ENCODE measurements around the gene SLAIN2.
A peak's percentile ranks its signal among the peaks of the same experiment; 100 is the strongest.

SLAIN2 gene

DNA sequence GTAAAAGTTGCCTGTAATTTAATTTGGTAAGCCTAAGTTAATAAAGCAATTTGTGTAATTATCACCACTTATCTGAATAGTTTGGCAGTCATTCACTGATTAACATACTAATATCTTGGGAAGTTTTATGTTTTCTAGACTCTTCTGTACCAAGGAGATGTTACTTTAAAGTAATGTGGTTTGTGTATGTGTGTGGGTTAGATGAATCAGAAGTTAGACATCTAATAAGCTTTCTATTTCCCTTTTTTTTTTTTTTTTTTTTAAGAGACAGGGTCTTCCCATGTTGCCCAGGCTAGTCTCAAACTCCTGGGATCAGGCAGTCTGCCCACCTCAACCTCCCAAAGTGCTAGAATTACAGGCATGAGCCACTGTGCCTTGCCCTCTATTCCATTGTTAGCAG is 5.3 kb downstream of the SLAIN2 start:
- H3K9me3 ChIP-seq (ENCODE audit: control insufficient read depth, insufficient read depth, low read depth, low read length): no peaks in the 10 kb centered on the region
- H3K4me1 ChIP-seq (ENCODE audit: control insufficient read depth, insufficient read depth, low read length): peaks cover 26% of the 10 kb centered on the region
- no peak overlapping the region for H3K9ac ChIP-seq (ENCODE audit: low read length)
- H3K4me3 ChIP-seq (ENCODE audit: low read depth, low read length): no peak overlapping the region
- no peaks in the 10 kb centered on the region; the same call in 1 of the 2 replicates for H3K36me3 ChIP-seq (ENCODE audit: control insufficient read depth, insufficient read depth, low read length)
- no peaks in the 10 kb centered on the region for H3K27me3 ChIP-seq (ENCODE audit: control insufficient read depth, insufficient read depth, low read length)
- H3K27ac ChIP-seq (ENCODE audit: low read depth, low read length): no peak overlapping the region

DNA sequence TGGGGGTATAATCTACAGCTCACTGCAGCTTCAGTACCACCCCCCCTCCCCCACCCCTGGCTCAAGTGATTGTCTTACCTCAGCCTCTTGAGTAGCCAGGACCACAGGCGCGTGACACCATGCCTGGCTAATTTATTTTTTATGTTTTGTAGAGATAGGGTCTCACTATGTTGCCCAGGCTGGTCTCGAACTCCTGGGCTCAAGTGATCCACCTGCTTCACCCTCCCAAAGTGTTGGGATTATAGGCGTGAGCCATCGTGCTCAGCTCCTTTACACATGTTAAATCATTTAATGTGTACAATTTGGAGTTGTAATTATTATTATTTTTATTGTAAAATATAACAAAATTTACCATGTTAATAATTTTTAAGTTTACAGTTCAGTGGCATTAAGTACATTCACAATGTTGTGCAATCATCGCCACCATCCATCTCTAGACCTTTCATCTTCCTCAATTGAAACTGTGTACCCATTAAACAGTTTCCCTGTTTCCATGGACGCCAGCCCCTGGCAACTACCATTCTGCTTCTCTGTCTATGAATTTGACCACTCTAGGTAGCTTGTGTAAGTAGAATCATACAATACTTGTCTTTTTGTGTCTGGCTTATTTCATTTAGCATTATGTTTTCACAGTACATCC is 6.1 kb downstream of the SLAIN2 start:
- Histone ChIP-seq H3K4me3 (ENCODE audit: low read depth, low read length) (no peak overlapping the region), H3K9me3 (ENCODE audit: control insufficient read depth, insufficient read depth, low read depth, low read length) (no peaks in the 10 kb centered on the region), H3K9ac (ENCODE audit: low read length) (no peak overlapping the region), H3K27me3 (ENCODE audit: control insufficient read depth, insufficient read depth, low read length) (no peaks in the 10 kb centered on the region), H3K36me3 (ENCODE audit: control insufficient read depth, insufficient read depth, low read length) (no peaks in the 10 kb centered on the region; the same call in 1 of the 2 replicates), H3K4me1 (ENCODE audit: control insufficient read depth, insufficient read depth, low read length) (peaks cover 26% of the 10 kb centered on the region), H3K27ac (ENCODE audit: low read depth, low read length) (no peak overlapping the region)

DNA sequence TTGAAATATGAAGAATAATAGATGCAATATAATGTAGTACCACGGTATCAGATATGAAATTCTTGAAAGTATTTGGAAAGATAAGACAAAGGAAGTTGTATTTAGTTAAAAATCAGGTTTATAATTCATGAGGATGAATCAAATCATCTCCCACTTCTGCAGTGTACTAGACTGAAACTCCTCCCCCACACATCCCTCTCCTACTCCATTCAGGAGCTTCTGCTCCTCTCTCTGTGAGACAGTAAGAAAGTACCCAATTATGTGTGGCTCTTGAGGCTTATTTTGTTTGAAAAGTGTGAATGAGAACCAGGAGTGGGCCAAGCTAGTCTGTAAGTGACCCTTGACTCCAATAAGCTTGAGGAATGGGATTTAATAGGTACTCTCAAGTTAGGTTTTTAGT is 9.5 kb downstream of the SLAIN2 start:
- peaks cover 4% of the 10 kb centered on the region; the same call in 1 of the 2 replicates for H3K9me3 ChIP-seq (ENCODE audit: control insufficient read depth, insufficient read depth, low read depth, low read length)
- H3K27me3 ChIP-seq (ENCODE audit: control insufficient read depth, insufficient read depth, low read length): no peaks in the 10 kb centered on the region
- H3K9ac ChIP-seq (ENCODE audit: low read length): no peak overlapping the region
- no peak overlapping the region for H3K4me3 ChIP-seq (ENCODE audit: low read depth, low read length)
- no peaks in the 10 kb centered on the region; the same call in 1 of the 2 replicates for H3K36me3 ChIP-seq (ENCODE audit: control insufficient read depth, insufficient read depth, low read length)
- no peak overlapping the region for H3K27ac ChIP-seq (ENCODE audit: low read depth, low read length)
- H3K4me1 ChIP-seq (ENCODE audit: control insufficient read depth, insufficient read depth, low read length): peaks cover 6% of the 10 kb centered on the region; the same call in 1 of the 2 replicates

DNA sequence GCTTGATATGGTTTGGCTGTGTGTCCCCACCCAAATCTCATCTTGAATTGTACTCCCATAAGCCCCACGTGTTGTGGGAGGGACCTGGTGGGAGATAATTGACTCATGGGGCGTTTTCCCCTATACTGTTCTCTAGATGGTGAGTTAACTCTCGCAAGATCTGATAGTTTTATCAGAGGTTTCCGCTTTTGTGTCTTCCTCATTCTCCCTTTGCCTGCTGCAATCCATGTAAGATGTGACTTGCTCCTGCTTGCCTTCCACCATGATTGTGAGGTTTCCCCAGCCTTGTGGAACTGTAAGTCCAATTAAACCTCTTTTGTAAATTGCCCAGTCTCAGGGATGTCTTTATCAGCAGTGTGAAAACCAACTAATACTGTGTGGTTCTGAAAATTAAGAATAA is 11.5 kb downstream of the SLAIN2 start:
- no peaks in the 10 kb centered on the region for H3K27me3 ChIP-seq (ENCODE audit: control insufficient read depth, insufficient read depth, low read length)
- H3K4me3 ChIP-seq (ENCODE audit: low read depth, low read length): no peak overlapping the region
- no peak overlapping the region for H3K9ac ChIP-seq (ENCODE audit: low read length)
- no peak overlapping the region for H3K27ac ChIP-seq (ENCODE audit: low read depth, low read length)
- H3K9me3 ChIP-seq (ENCODE audit: control insufficient read depth, insufficient read depth, low read depth, low read length): peaks cover 4% of the 10 kb centered on the region; the same call in 1 of the 2 replicates
- no peaks in the 10 kb centered on the region; the same call in 1 of the 2 replicates for H3K36me3 ChIP-seq (ENCODE audit: control insufficient read depth, insufficient read depth, low read length)
- peaks cover 6% of the 10 kb centered on the region; the same call in 1 of the 2 replicates for H3K4me1 ChIP-seq (ENCODE audit: control insufficient read depth, insufficient read depth, low read length)

DNA sequence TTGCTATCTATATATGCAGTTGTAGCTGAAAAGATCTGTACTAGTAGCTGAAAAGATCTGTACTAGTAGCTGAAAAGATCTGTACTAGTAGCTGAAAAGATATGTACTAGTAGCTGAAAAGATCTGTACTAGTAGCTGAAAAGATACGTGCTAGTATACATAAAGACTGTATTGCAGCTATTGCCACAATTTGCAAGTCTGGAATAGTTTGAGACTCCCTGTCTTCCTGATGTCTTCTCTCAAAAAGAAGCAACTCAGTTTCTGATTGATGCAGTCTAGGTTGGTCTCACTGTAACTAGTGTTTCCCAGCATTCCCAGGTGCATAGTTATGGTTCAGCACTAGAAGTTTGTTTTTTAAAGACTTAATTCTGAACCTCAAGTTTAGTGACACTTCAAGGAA is 15.0 kb downstream of the SLAIN2 start:
- peaks cover 3% of the 10 kb centered on the region; the same call in 1 of the 2 replicates for H3K4me1 ChIP-seq (ENCODE audit: control insufficient read depth, insufficient read depth, low read length)
- no peak overlapping the region for H3K9ac ChIP-seq (ENCODE audit: low read length)
- no peaks in the 10 kb centered on the region for H3K27me3 ChIP-seq (ENCODE audit: control insufficient read depth, insufficient read depth, low read length)
- H3K9me3 ChIP-seq (ENCODE audit: control insufficient read depth, insufficient read depth, low read depth, low read length): peaks cover 7% of the 10 kb centered on the region; the same call in 1 of the 2 replicates
- H3K4me3 ChIP-seq (ENCODE audit: low read depth, low read length): no peak overlapping the region
- H3K27ac ChIP-seq (ENCODE audit: low read depth, low read length): no peak overlapping the region
- no peaks in the 10 kb centered on the region; the same call in 1 of the 2 replicates for H3K36me3 ChIP-seq (ENCODE audit: control insufficient read depth, insufficient read depth, low read length)

DNA sequence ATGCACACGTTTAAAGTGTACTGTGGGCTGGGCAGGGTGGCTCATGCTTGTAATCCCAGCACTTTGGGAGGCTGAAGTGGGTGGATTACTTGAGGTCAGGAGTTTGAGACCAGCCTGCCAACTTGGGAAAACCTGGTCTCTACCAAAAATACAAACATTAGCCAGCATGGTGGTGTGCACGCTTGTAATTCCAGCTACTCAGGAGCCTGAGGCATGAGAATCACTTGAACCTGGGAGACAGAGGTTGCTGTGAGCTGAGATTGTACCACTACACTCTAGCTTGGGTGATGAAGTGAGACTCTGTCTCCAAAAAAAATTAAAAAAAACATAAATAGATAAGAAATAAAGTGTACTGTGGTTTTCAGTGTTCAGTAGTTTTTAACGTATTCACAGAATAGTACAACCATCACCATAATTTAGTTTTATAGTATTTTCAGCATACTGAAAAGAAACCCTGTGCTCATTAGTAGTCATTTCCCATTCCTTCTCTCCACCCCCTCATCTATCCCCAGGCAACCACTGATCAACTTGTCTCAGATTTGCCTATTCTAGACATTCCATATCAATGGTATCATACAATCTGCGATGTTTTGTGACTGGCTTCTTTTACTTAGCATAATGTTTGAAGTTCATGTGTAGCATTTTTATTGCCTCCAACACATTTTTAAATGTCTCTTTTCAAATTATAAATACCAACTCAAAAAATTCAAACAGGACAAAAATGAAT is 19.1 kb downstream of the SLAIN2 start:
- Histone ChIP-seq H3K9ac (ENCODE audit: low read length) (no peak overlapping the region), H3K36me3 (ENCODE audit: control insufficient read depth, insufficient read depth, low read length) (no peaks in the 10 kb centered on the region), H3K27me3 (ENCODE audit: control insufficient read depth, insufficient read depth, low read length) (no peaks in the 10 kb centered on the region), H3K9me3 (ENCODE audit: control insufficient read depth, insufficient read depth, low read depth, low read length) (peaks cover 7% of the 10 kb centered on the region; the same call in 1 of the 2 replicates), H3K4me3 (ENCODE audit: low read depth, low read length) (no peak overlapping the region), H3K27ac (ENCODE audit: low read depth, low read length) (no peak overlapping the region), H3K4me1 (ENCODE audit: control insufficient read depth, insufficient read depth, low read length) (no peaks in the 10 kb centered on the region)

DNA sequence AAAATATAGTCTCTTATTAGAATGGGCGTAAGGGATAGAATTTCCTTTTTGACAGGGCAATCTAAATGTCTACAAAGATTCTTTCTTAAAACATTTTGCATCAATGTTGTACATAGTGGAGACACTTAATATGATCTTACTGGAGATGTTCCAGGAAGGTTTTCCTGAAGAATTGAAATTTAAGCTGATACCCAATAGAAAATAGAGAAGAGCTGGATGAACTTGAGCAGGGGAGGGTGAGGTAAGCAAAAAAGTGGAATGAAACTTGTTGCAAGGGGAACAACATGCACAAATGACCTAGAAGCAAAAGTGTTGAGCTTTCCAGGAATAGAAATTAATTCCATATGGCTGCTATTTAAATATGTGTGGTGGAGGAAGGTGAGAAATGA is 19.7 kb downstream of the SLAIN2 start:
- Histone ChIP-seq H3K4me3 (ENCODE audit: low read depth, low read length) (no peak overlapping the region), H3K36me3 (ENCODE audit: control insufficient read depth, insufficient read depth, low read length) (no peaks in the 10 kb centered on the region), H3K27me3 (ENCODE audit: control insufficient read depth, insufficient read depth, low read length) (no peaks in the 10 kb centered on the region), H3K9ac (ENCODE audit: low read length) (no peak overlapping the region), H3K4me1 (ENCODE audit: control insufficient read depth, insufficient read depth, low read length) (no peaks in the 10 kb centered on the region), H3K9me3 (ENCODE audit: control insufficient read depth, insufficient read depth, low read depth, low read length) (peaks cover 7% of the 10 kb centered on the region; the same call in 1 of the 2 replicates), H3K27ac (ENCODE audit: low read depth, low read length) (no peak overlapping the region)

DNA sequence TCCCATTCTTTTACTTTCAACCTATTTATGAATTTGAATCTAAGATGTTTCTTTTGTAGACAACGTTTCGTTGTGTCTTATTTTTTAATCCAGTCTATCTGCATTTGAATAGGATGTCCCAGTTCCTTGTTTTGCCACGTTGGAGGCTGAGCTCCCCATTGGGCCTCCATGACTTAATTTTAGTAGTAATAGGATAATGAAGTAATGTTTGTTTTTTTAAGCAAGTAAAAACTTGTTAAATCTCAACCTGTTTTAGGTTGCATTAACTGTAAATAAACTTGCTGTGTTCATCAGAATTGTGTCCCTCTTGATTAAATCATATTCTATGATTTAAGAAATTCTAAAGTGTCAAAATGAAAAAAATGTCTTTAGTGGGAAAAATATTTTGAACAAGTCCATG is 25.3 kb downstream of the SLAIN2 start:
- Histone ChIP-seq H3K9me3 (ENCODE audit: control insufficient read depth, insufficient read depth, low read depth, low read length) (peaks cover 3% of the 10 kb centered on the region; the same call in 1 of the 2 replicates), H3K27ac (ENCODE audit: low read depth, low read length) (no peak overlapping the region), H3K36me3 (ENCODE audit: control insufficient read depth, insufficient read depth, low read length) (no peaks in the 10 kb centered on the region), H3K4me3 (ENCODE audit: low read depth, low read length) (no peak overlapping the region), H3K9ac (ENCODE audit: low read length) (no peak overlapping the region), H3K4me1 (ENCODE audit: control insufficient read depth, insufficient read depth, low read length) (peaks cover 19% of the 10 kb centered on the region), H3K27me3 (ENCODE audit: control insufficient read depth, insufficient read depth, low read length) (no peaks in the 10 kb centered on the region)

DNA sequence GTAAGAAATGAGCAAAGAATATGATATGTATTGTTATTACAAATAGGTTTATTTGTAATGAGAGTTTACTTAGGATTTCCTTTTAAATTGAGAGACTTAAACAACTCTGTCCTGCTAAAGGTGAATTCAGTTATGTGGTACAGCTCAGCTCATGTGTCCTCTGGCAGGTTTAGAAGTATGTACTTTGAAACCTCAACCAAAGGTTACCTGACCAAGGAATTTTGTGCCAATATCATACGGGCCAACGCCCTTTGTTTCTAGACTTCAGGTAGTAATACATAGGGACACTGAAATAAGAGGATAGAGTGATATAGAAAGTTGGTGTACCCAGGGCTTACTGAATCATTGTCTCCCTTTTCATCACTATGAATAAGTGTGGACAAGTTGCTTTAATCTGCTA is 25.7 kb downstream of the SLAIN2 start:
- peaks cover 19% of the 10 kb centered on the region for H3K4me1 ChIP-seq (ENCODE audit: control insufficient read depth, insufficient read depth, low read length)
- no peaks in the 10 kb centered on the region for H3K9me3 ChIP-seq (ENCODE audit: control insufficient read depth, insufficient read depth, low read depth, low read length)
- H3K36me3 ChIP-seq (ENCODE audit: control insufficient read depth, insufficient read depth, low read length): no peaks in the 10 kb centered on the region
- no peak overlapping the region for H3K27ac ChIP-seq (ENCODE audit: low read depth, low read length)
- H3K9ac ChIP-seq (ENCODE audit: low read length): no peak overlapping the region
- no peaks in the 10 kb centered on the region for H3K27me3 ChIP-seq (ENCODE audit: control insufficient read depth, insufficient read depth, low read length)
- no peak overlapping the region for H3K4me3 ChIP-seq (ENCODE audit: low read depth, low read length)

DNA sequence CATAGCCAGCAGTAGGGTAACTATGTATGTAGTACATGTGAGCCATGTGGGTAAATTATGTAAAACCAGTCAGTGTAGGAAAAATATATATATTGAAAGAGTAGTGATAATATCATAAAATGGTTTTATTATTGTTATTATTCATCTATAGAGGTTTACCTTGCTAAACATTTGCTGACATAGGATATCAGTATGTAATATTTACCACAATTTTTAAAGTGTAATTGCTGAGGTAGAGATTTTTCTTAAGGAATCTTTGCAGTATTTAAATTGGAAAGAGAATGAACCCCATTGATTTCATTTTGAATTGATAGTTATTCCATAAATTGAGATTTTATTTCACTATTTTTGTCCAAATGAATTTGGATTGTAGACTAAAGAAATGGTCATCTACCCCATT is 27.1 kb downstream of the SLAIN2 start:
- Histone ChIP-seq H3K9me3 (ENCODE audit: control insufficient read depth, insufficient read depth, low read depth, low read length) (no peaks in the 10 kb centered on the region), H3K27ac (ENCODE audit: low read depth, low read length) (no peak overlapping the region), H3K4me3 (ENCODE audit: low read depth, low read length) (no peak overlapping the region), H3K4me1 (ENCODE audit: control insufficient read depth, insufficient read depth, low read length) (peaks cover 19% of the 10 kb centered on the region), H3K36me3 (ENCODE audit: control insufficient read depth, insufficient read depth, low read length) (no peaks in the 10 kb centered on the region), H3K27me3 (ENCODE audit: control insufficient read depth, insufficient read depth, low read length) (no peaks in the 10 kb centered on the region), H3K9ac (ENCODE audit: low read length) (no peak overlapping the region)

DNA sequence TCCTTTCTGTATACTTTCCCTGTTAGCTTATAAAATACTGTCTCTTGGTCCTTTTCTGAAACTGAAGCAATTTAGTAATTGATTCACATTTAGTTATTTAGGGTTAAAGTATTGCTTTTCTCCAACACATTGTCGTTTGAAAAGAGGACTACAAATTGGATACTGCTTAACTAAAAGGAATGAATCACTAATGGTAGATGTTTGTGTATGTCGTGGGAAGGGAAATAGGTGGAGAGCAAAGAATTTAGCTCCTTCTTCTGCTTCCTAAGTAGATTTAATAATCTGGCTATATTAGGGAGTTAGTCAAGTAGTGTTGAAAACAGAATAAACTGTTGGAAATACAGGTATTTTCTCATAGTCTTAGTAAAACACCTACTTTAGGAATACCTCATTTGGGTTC is 27.9 kb downstream of the SLAIN2 start:
- H3K36me3 ChIP-seq (ENCODE audit: control insufficient read depth, insufficient read depth, low read length): no peaks in the 10 kb centered on the region
- H3K4me3 ChIP-seq (ENCODE audit: low read depth, low read length): no peak overlapping the region
- H3K9me3 ChIP-seq (ENCODE audit: control insufficient read depth, insufficient read depth, low read depth, low read length): no peaks in the 10 kb centered on the region
- H3K9ac ChIP-seq (ENCODE audit: low read length): no peak overlapping the region
- H3K4me1 ChIP-seq (ENCODE audit: control insufficient read depth, insufficient read depth, low read length): peaks cover 19% of the 10 kb centered on the region
- no peaks in the 10 kb centered on the region for H3K27me3 ChIP-seq (ENCODE audit: control insufficient read depth, insufficient read depth, low read length)
- 0 out of 2 replicates have a peak overlapping the region, but pooled peaks have one; percentile 37 for H3K27ac ChIP-seq (ENCODE audit: low read depth, low read length)
